ENCODE results near the gene GRIP2.

Gene GRIP2

GRCh38 chr3:14462738-14463137 is 77.4 kb downstream of the GRIP2 start:
- DNase-seq (ENCODE audit: insufficient read length, low spot score) (no peak), FAIRE-seq (no peak)
- TF ChIP-seq TAF1 (IDR thresholded peaks at IDR 0.05; ENCODE audit: low read depth, low read length) (no peak), SPI1 (IDR thresholded peaks at IDR 0.05; ENCODE audit: low read depth, low read length) (no peak), POLR2A (IDR thresholded peaks at IDR 0.05; ENCODE audit: low read depth, low read length) (no peak), POLR2AphosphoS5 (IDR thresholded peaks at IDR 0.05; ENCODE audit: low read depth, low read length) (no peak), PAX5 (IDR thresholded peaks at IDR 0.05; ENCODE audit: insufficient read depth, low read length, severe bottlenecking) (no peak), POU2F2 (IDR thresholded peaks at IDR 0.05; ENCODE audit: low read depth, low read length) (no peak)

- TF ChIP-seq POU2F2 (IDR thresholded peaks at IDR 0.05; ENCODE audit: low read depth, low read length) (no peak), PAX5 (IDR thresholded peaks at IDR 0.05; ENCODE audit: insufficient read depth, low read length, severe bottlenecking) (no peak)
- FAIRE-seq (no peak), DNase-seq (ENCODE audit: insufficient read length, low spot score) (peak; percentile 55)
Measured at GRCh38 chr3:14461748-14462324, 78.3 kb downstream of the GRIP2 start.

- no peak for DNase-seq (ENCODE audit: insufficient read length, low spot score)
- FAIRE-seq = no peak
- TF ChIP-seq POU2F2 (IDR thresholded peaks at IDR 0.05; ENCODE audit: low read depth, low read length) = no peak
- no peak for TF ChIP-seq POLR2AphosphoS5 (IDR thresholded peaks at IDR 0.05; ENCODE audit: low read depth, low read length)
- TF ChIP-seq SPI1 (IDR thresholded peaks at IDR 0.05; ENCODE audit: low read depth, low read length) = no peak
- no peak for TF ChIP-seq PAX5 (IDR thresholded peaks at IDR 0.05; ENCODE audit: insufficient read depth, low read length, severe bottlenecking)
- no peak for TF ChIP-seq TAF1 (IDR thresholded peaks at IDR 0.05; ENCODE audit: low read depth, low read length)
- no peak for TF ChIP-seq POLR2A (IDR thresholded peaks at IDR 0.05; ENCODE audit: low read depth, low read length)
Measured at GRCh38 chr3:14461006-14461747, 79.0 kb downstream of the GRIP2 start.

- no peak for TF ChIP-seq POLR2A (IDR thresholded peaks at IDR 0.05; ENCODE audit: low read depth, low read length)
- no peak for TF ChIP-seq SPI1 (IDR thresholded peaks at IDR 0.05; ENCODE audit: low read depth, low read length)
- no peak for TF ChIP-seq TAF1 (IDR thresholded peaks at IDR 0.05; ENCODE audit: low read depth, low read length)
- no peak for TF ChIP-seq POU2F2 (IDR thresholded peaks at IDR 0.05; ENCODE audit: low read depth, low read length)
- TF ChIP-seq PAX5 (IDR thresholded peaks at IDR 0.05; ENCODE audit: insufficient read depth, low read length, severe bottlenecking) = no peak
- FAIRE-seq (no peak), DNase-seq (ENCODE audit: insufficient read length, low spot score) (no peak)
Measured at GRCh38 chr3:14460342-14461005, 79.7 kb downstream of the GRIP2 start.

GRCh38 chr3:14459787-14460186 is 80.4 kb downstream of the GRIP2 start:
- FAIRE-seq (no peak), DNase-seq (ENCODE audit: insufficient read length, low spot score) (no peak)
- TF ChIP-seq POU2F2 (IDR thresholded peaks at IDR 0.05; ENCODE audit: low read depth, low read length) (no peak), TAF1 (IDR thresholded peaks at IDR 0.05; ENCODE audit: low read depth, low read length) (no peak), PAX5 (IDR thresholded peaks at IDR 0.05; ENCODE audit: insufficient read depth, low read length, severe bottlenecking) (no peak), SPI1 (IDR thresholded peaks at IDR 0.05; ENCODE audit: low read depth, low read length) (no peak), POLR2A (IDR thresholded peaks at IDR 0.05; ENCODE audit: low read depth, low read length) (no peak), POLR2AphosphoS5 (IDR thresholded peaks at IDR 0.05; ENCODE audit: low read depth, low read length) (no peak)

- no peak for TF ChIP-seq TAF1 (IDR thresholded peaks at IDR 0.05; ENCODE audit: low read depth, low read length)
- no peak for TF ChIP-seq SPI1 (IDR thresholded peaks at IDR 0.05; ENCODE audit: low read depth, low read length)
- TF ChIP-seq POLR2AphosphoS5 (IDR thresholded peaks at IDR 0.05; ENCODE audit: low read depth, low read length) = no peak
- TF ChIP-seq PAX5 (IDR thresholded peaks at IDR 0.05; ENCODE audit: insufficient read depth, low read length, severe bottlenecking) = no peak
- no peak for TF ChIP-seq POLR2A (IDR thresholded peaks at IDR 0.05; ENCODE audit: low read depth, low read length)
- no peak for TF ChIP-seq POU2F2 (IDR thresholded peaks at IDR 0.05; ENCODE audit: low read depth, low read length)
- no peak for FAIRE-seq
Measured at GRCh38 chr3:14459384-14459783, 80.8 kb downstream of the GRIP2 start.

GRCh38 chr3:14458434-14459275 is 81.5 kb downstream of the GRIP2 start:
- FAIRE-seq (no peak), DNase-seq (ENCODE audit: insufficient read length, low spot score) (no peak)
- TF ChIP-seq SPI1 (IDR thresholded peaks at IDR 0.05; ENCODE audit: low read depth, low read length) (no peak), POLR2AphosphoS5 (IDR thresholded peaks at IDR 0.05; ENCODE audit: low read depth, low read length) (no peak), TAF1 (IDR thresholded peaks at IDR 0.05; ENCODE audit: low read depth, low read length) (no peak), PAX5 (IDR thresholded peaks at IDR 0.05; ENCODE audit: insufficient read depth, low read length, severe bottlenecking) (no peak), POU2F2 (IDR thresholded peaks at IDR 0.05; ENCODE audit: low read depth, low read length) (no peak), POLR2A (IDR thresholded peaks at IDR 0.05; ENCODE audit: low read depth, low read length) (no peak)

More at GRCh38 chr3:14459384-14459783, 80.8 kb downstream of the GRIP2 start:
- DNase-seq (ENCODE audit: insufficient read length, low spot score) = no peak

GRCh38 chr3:14457999-14458398 is 82.1 kb downstream of the GRIP2 start:
- FAIRE-seq (no peak), DNase-seq (ENCODE audit: insufficient read length, low spot score) (no peak)
- TF ChIP-seq TAF1 (IDR thresholded peaks at IDR 0.05; ENCODE audit: low read depth, low read length) = no peak
- TF ChIP-seq PAX5 (IDR thresholded peaks at IDR 0.05; ENCODE audit: insufficient read depth, low read length, severe bottlenecking) = no peak
- no peak for TF ChIP-seq POLR2A (IDR thresholded peaks at IDR 0.05; ENCODE audit: low read depth, low read length)
- no peak for TF ChIP-seq POU2F2 (IDR thresholded peaks at IDR 0.05; ENCODE audit: low read depth, low read length)
- TF ChIP-seq SPI1 (IDR thresholded peaks at IDR 0.05; ENCODE audit: low read depth, low read length) = no peak
- TF ChIP-seq POLR2AphosphoS5 (IDR thresholded peaks at IDR 0.05; ENCODE audit: low read depth, low read length) = no peak

- TF ChIP-seq TAF1 (IDR thresholded peaks at IDR 0.05; ENCODE audit: low read depth, low read length) = no peak
- TF ChIP-seq SPI1 (IDR thresholded peaks at IDR 0.05; ENCODE audit: low read depth, low read length) = no peak
- TF ChIP-seq POU2F2 (IDR thresholded peaks at IDR 0.05; ENCODE audit: low read depth, low read length) = no peak
- TF ChIP-seq POLR2A (IDR thresholded peaks at IDR 0.05; ENCODE audit: low read depth, low read length) = no peak
- no peak for TF ChIP-seq PAX5 (IDR thresholded peaks at IDR 0.05; ENCODE audit: insufficient read depth, low read length, severe bottlenecking)
- no peak for TF ChIP-seq POLR2AphosphoS5 (IDR thresholded peaks at IDR 0.05; ENCODE audit: low read depth, low read length)
- no peak for FAIRE-seq
Measured at GRCh38 chr3:14457481-14457880, 82.7 kb downstream of the GRIP2 start.

More at GRCh38 chr3:14457481-14457880, 82.7 kb downstream of the GRIP2 start:
- no peak for DNase-seq (ENCODE audit: insufficient read length, low spot score)
